GM12878 (cell line): ENCODE data around the gene TYW3. TPM values are rescaled to one million over a fixed set of nuclear protein-coding genes. Genes with fewer than 3 reads are reported as not detected.
"Not testable (repeated sequence)": the region's sequence is repeated elsewhere in the genome, so short reads cannot be mapped to it uniquely, and the experiment has no call there.

ENCODE experiments used
- ATAC-seq: fragments of 200-7000 bp; cut with Tn5 transposase; 3 replicates; pipeline ENCODE4 v1.9.1; 2020; ENCODE audit warnings: mild to moderate bottlenecking, moderate library complexity
- BruUV-seq: library from RNA; stranded (reverse); fragments of 400-500 nt; replicated peaks from 2 replicates; lab custom pipeline; 2021; lab: Mats Ljungman, UMichigan
- CTCF ChIA-PET: fragments of 300-600 bp; sonication (Branson Sonifier 250); formaldehyde crosslinking; extraction: SDS; loops from one replicate; lab custom pipeline; 2021; ENCODE audit warnings: inconsistent platforms; lab: Yijun Ruan, JAX
- POLR2A ChIA-PET: fragments of 350-600 bp; formaldehyde crosslinking; extraction: SDS; loops from one replicate; lab custom pipeline; 2021; ENCODE audit warnings: inconsistent platforms; lab: Charles Lee
- RAD21 ChIA-PET: fragments of 300-600 bp; sonication (Branson Sonifier 250); formaldehyde crosslinking; loops from one replicate; lab custom pipeline; 2023; ENCODE audit warnings: antibody characterized with exemption; ENCODE audit not compliant: unreplicated experiment; lab: Charles Lee
- SMC1A ChIA-PET: fragments of 300-600 bp; sonication (Branson Sonifier 250); formaldehyde crosslinking; loops from one replicate; lab custom pipeline; 2023; ENCODE audit not compliant: unreplicated experiment, uncharacterized antibody; lab: Charles Lee
- DNase-seq: peaks from one replicate; pipeline ENCODE4 v3.0.0-alpha.2; 2011; ENCODE audit warnings: low read depth, low spot score
- FAIRE-seq: peaks from 3 replicates; lab custom pipeline; 2011; peaks lifted over from hg19 to GRCh38; lab: Jason Lieb, UNC
- H2AFZ ChIP-seq: 2 replicates; pipeline ENCODE4 v1.6.0; 2011; ENCODE audit warnings: low read depth, low read length, control low read depth; ENCODE audit not compliant: control insufficient read depth
- H3K27ac ChIP-seq: 2 replicates; pipeline ENCODE4 v1.5.1; 2011; ENCODE audit warnings: control low read depth; ENCODE audit not compliant: control insufficient read depth, insufficient read depth
- H3K27me3 ChIP-seq, 2 experiments: replicated peaks in 1 of 2; 2 replicates each; pipeline versions ENCODE4 v1.6.0 to v1.6.1; 2011; ENCODE audit warnings: low read length in 1 of 2; ENCODE audit not compliant: control insufficient read depth in 2 of 2, insufficient read depth in 2 of 2
- H3K36me3 ChIP-seq, 2 experiments: 2 replicates each; pipeline ENCODE4 v1.5.1; 2011; ENCODE audit warnings: low read length in 1 of 2; ENCODE audit not compliant: control insufficient read depth in 2 of 2, insufficient read depth in 2 of 2
- H3K4me1 ChIP-seq: 2 replicates; pipeline ENCODE4 v1.6.1; 2011; ENCODE audit warnings: mild to moderate bottlenecking, low read length, moderate library complexity, mixed read lengths; ENCODE audit not compliant: control insufficient read depth, insufficient read depth
- H3K4me2 ChIP-seq: 2 replicates; pipeline ENCODE4 v1.6.0; 2011; ENCODE audit warnings: control low read depth; ENCODE audit not compliant: control insufficient read depth, insufficient read depth
- H3K4me3 ChIP-seq: fragments of 200-600 bp; sonication (generic); 2 replicates; pipeline ENCODE4 v1.5.1; 2016
- H3K79me2 ChIP-seq: 2 replicates; pipeline ENCODE4 v1.6.0; 2011; ENCODE audit warnings: low read length; ENCODE audit not compliant: control insufficient read depth, insufficient read depth
- H3K9ac ChIP-seq: 2 replicates; pipeline ENCODE4 v1.8.0; 2011; ENCODE audit warnings: low read length, control low read depth, mixed read lengths; ENCODE audit not compliant: control insufficient read depth, insufficient read depth
- H3K9me3 ChIP-seq: replicated peaks from 3 replicates; pipeline ENCODE4 v1.5.1; 2011; ENCODE audit warnings: mild to moderate bottlenecking, low read length; ENCODE audit not compliant: control insufficient read depth, insufficient read depth
- H4K20me1 ChIP-seq: 2 replicates; pipeline ENCODE4 v1.6.0; 2011; ENCODE audit not compliant: control insufficient read depth, insufficient read depth
- POLR2AphosphoS2 ChIP-seq: IDR thresholded peaks from 2 replicates; pipeline ENCODE4 v1.6.1; 2011; ENCODE audit warnings: low read depth, mild to moderate bottlenecking, low read length, improper control_type of control experiment, moderate library complexity
- YY1 ChIP-seq: IDR thresholded peaks from 2 replicates; pipeline ENCODE4 v1.6.1; 2011; ENCODE audit warnings: low read depth, mild to moderate bottlenecking, low read length
- WGBS: methylation state at CpG from one replicate; pipeline ENCODE4 v1.1.6; 2016; ENCODE audit warnings: low lambda C conversion rate; ENCODE audit not compliant: insufficient replicate concordance, insufficient coverage; ENCODE audit errors: missing lambda C conversion rate; 5-methylcytosine and 5-hydroxymethylcytosine counted together
- in situ Hi-C: fragments of 300-500 bp; cut with MboI; formaldehyde crosslinking; loops from 9 replicates; pipeline ENCODE4 v1.14.3; 2018; ENCODE audit warnings: mixed read lengths
- intact Hi-C: fragments of 100-400 bp; cut with micrococcal nuclease; formaldehyde crosslinking; loops from one replicate; pipeline ENCODE4 v1.14.2; 2022; ENCODE audit not compliant: unreplicated experiment
- polyA plus RNA-seq, 11 experiments: library from polyadenylated mRNA; depleted of rRNA in 4 of 11; unstranded in 6 of 11; stranded (reverse) in 5 of 11; fragments of >200 nt; fragmentation: Nextera tagmentation in 4 of 11; fragmentation: Illumina TruSeq in 1 of 11; extraction: Ambion mirVana in 4 of 11; extraction: Trizol in 1 of 11; gene quantifications; 1 replicate in 1 of 11; 2 replicates in 10 of 11; pipeline versions ENCODE4 v1.2.1 to v1.2.3, GENCODE V29; 2011 to 2016; ENCODE audit warnings: inconsistent platforms in 2 of 11, missing spikeins in 2 of 11, low read depth in 1 of 11
- total RNA-seq, 4 experiments: library from RNA; depleted of rRNA in 3 of 4; stranded (reverse); fragments of >200 nt in 3 of 4; fragmentation: Illumina TruSeq in 1 of 4; extraction: Trizol in 1 of 4; gene quantifications; 2 replicates each; pipeline versions ENCODE4 v1.2.1 to v1.2.3, GENCODE V29; 2013 to 2021
- TF ChIP-seq, protein P1 (sequence below): IDR thresholded peaks from 2 replicates; pipeline ENCODE4 v1.6.1; 2012; ENCODE audit warnings: low read length, inconsistent platforms
- TF ChIP-seq, protein P2 (sequence below): fragments of 450-650 bp; IDR thresholded peaks from 2 replicates; pipeline ENCODE4 v1.6.1; 2017; ENCODE audit warnings: mild to moderate bottlenecking, moderate library complexity
- TF ChIP-seq, protein P3 (sequence below): IDR thresholded peaks from 2 replicates; pipeline ENCODE4 v1.6.1; 2012; ENCODE audit warnings: low read depth, low read length, improper control_type of control experiment
- TF ChIP-seq, protein P4 (sequence below): IDR thresholded peaks from 2 replicates; pipeline ENCODE4 v1.6.1; 2011; ENCODE audit warnings: borderline replicate concordance, low read depth, mild to moderate bottlenecking, moderate library complexity, low read length; ENCODE audit not compliant: insufficient read depth, poor library complexity, severe bottlenecking

Gene TYW3
- total and polyA plus RNA-seq, 10 of the 15 experiments (the other 5 are each of a cell fraction or from before 2014, with no cell fraction given): 18.6 to 54.4 (median 32.8) TPM

DNA sequence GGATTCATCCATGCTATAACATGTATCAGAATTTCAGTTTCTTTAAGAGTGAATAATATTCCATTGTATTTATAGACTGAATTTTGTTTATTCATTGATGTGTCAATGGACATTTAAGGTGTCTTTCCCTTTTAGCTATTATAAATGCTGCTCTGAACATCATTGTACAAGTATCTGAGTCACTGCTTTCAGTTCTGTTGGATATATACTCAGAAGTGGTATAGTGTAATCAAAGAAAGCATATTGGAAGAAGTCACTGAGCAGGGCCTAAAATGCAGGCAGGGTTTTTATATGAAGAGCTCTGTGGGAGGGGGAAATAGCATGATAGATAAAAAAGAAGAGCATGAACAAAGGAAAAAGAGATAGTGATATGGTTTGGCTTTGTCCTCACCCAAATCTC is 22.5 kb downstream of the TYW3 start:
- no peak for DNase-seq
- intact Hi-C loops: no loop called here
- ATAC-seq: no peak
- Histone ChIP-seq H3K9me3 (no peaks in the 10 kb centered on the region; the same call in 2 of the 3 replicates), H4K20me1 (no peaks in the 10 kb centered on the region), H3K27me3 (no peaks in the 10 kb centered on the region), H3K79me2 (no peaks in the 10 kb centered on the region), H3K27ac (no peak overlapping the region), H3K4me1 (no peaks in the 10 kb centered on the region), H3K9ac (no peak overlapping the region), H3K4me3 (no peak overlapping the region), H3K4me2 (no peak overlapping the region), H2AFZ (no peak overlapping the region), H3K36me3 (peaks cover 4 to 9% of the 10 kb centered on the region in 2 experiments)
- in situ Hi-C loops: no loop called here
- no peak for FAIRE-seq
- ChIA-PET SMC1A (interaction anchor here (1.0 to 2.0 kb wide), 2 partner anchors 12 to 14 kb away, joined by 4 to 8 read pairs; no protein-coding TSS in a partner anchor), RAD21 (no interaction called here), POLR2A (no interaction called here), CTCF (interaction anchor here (0.8 kb wide), 1 partner anchor 17 kb away, joined by 4 read pairs; no protein-coding TSS in a partner anchor)
- TF ChIP-seq YY1 (no peak), POLR2AphosphoS2 (no peak)
- TF ChIP-seq, protein P1, sequence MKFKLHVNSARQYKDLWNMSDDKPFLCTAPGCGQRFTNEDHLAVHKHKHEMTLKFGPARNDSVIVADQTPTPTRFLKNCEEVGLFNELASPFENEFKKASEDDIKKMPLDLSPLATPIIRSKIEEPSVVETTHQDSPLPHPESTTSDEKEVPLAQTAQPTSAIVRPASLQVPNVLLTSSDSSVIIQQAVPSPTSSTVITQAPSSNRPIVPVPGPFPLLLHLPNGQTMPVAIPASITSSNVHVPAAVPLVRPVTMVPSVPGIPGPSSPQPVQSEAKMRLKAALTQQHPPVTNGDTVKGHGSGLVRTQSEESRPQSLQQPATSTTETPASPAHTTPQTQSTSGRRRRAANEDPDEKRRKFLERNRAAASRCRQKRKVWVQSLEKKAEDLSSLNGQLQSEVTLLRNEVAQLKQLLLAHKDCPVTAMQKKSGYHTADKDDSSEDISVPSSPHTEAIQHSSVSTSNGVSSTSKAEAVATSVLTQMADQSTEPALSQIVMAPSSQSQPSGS: no peak
- TF ChIP-seq, protein P2, sequence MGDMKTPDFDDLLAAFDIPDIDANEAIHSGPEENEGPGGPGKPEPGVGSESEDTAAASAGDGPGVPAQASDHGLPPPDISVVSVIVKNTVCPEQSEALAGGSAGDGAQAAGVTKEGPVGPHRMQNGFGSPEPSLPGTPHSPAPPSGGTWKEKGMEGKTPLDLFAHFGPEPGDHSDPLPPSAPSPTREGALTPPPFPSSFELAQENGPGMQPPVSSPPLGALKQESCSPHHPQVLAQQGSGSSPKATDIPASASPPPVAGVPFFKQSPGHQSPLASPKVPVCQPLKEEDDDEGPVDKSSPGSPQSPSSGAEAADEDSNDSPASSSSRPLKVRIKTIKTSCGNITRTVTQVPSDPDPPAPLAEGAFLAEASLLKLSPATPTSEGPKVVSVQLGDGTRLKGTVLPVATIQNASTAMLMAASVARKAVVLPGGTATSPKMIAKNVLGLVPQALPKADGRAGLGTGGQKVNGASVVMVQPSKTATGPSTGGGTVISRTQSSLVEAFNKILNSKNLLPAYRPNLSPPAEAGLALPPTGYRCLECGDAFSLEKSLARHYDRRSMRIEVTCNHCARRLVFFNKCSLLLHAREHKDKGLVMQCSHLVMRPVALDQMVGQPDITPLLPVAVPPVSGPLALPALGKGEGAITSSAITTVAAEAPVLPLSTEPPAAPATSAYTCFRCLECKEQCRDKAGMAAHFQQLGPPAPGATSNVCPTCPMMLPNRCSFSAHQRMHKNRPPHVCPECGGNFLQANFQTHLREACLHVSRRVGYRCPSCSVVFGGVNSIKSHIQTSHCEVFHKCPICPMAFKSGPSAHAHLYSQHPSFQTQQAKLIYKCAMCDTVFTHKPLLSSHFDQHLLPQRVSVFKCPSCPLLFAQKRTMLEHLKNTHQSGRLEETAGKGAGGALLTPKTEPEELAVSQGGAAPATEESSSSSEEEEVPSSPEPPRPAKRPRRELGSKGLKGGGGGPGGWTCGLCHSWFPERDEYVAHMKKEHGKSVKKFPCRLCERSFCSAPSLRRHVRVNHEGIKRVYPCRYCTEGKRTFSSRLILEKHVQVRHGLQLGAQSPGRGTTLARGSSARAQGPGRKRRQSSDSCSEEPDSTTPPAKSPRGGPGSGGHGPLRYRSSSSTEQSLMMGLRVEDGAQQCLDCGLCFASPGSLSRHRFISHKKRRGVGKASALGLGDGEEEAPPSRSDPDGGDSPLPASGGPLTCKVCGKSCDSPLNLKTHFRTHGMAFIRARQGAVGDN: no peak
- TF ChIP-seq, protein P3, sequence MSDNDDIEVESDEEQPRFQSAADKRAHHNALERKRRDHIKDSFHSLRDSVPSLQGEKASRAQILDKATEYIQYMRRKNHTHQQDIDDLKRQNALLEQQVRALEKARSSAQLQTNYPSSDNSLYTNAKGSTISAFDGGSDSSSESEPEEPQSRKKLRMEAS: no peak
- TF ChIP-seq, protein P4, sequence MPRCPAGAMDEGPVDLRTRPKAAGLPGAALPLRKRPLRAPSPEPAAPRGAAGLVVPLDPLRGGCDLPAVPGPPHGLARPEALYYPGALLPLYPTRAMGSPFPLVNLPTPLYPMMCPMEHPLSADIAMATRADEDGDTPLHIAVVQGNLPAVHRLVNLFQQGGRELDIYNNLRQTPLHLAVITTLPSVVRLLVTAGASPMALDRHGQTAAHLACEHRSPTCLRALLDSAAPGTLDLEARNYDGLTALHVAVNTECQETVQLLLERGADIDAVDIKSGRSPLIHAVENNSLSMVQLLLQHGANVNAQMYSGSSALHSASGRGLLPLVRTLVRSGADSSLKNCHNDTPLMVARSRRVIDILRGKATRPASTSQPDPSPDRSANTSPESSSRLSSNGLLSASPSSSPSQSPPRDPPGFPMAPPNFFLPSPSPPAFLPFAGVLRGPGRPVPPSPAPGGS: no peak
- BruUV-seq: no TSS peak

DNA sequence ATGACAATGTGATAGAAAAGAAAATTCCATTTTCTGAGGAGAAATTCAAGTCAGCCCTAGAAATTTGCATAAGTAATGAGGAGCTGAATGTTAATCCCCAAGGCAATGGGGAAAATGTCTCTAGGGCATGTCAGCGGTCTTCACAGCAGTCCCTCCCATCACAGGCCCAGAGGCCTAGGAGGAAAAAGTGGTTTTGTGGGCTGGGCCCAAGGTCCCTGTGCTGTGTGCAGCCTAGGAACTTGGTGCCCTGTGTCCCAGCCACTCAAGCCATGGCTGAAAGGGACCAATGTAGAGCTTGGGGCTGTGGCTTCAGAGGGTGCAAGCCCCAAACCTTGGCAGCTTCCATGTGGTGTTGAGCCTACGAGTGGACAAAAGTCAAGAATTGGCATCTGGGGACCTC is 23.7 kb downstream of the TYW3 start:
- H3K79me2 ChIP-seq, intact Hi-C loops, H3K9ac ChIP-seq, H3K27me3 ChIP-seq, RAD21 ChIA-PET, H3K4me2 ChIP-seq, H3K4me1 ChIP-seq, H3K36me3 ChIP-seq, H3K27ac ChIP-seq, FAIRE-seq, POLR2A ChIA-PET, BruUV-seq, H3K4me3 ChIP-seq, H4K20me1 ChIP-seq, ATAC-seq, H2AFZ ChIP-seq, DNase-seq, in situ Hi-C loops, H3K9me3 ChIP-seq: not testable (repeated sequence)
- WGBS: 90% methylated on average over 2 of the region's 2 CpGs
- CTCF ChIA-PET: interaction anchor here (1.9 kb wide), 1 partner anchor 11 kb away, joined by 5 read pairs; no protein-coding TSS in a partner anchor
- SMC1A ChIA-PET: interaction anchor here (1.4 kb wide), 1 partner anchor 8 kb away, joined by 3 read pairs; no protein-coding TSS in a partner anchor
